Adrenal gland (tissue), 5 donors: ENCODE data around the gene TRMT1.

Experiments used
- CTCF ChIP-seq, 6 experiments: fragments of 450-650 bp in 4 of 6; fragments of 200-600 bp in 2 of 6; sonication (generic) in 1 of 6; IDR thresholded peaks; 1 replicate in 5 of 6; 2 replicates in 1 of 6; pipeline versions ENCODE4 v1.5.1 to v1.8.0; 2016 to 2021; ENCODE audit warnings: antibody characterized with exemption in 6 of 6, mild to moderate bottlenecking in 2 of 6, moderate library complexity in 1 of 6
- POLR2A ChIP-seq, 2 donors: fragments of 450-650 bp; IDR thresholded peaks; one replicate each; pipeline ENCODE4 v1.6.1; 2017; ENCODE audit warnings: antibody characterized with exemption in 2 of 2, mild to moderate bottlenecking in 2 of 2, moderate library complexity in 1 of 2
- donor health status: DM: no; HTN: no; CAD: no.

- TF ChIP-seq CTCF (IDR thresholded peaks at IDR 0.05) (no peak), POLR2A (IDR thresholded peaks at IDR 0.05) (no peak)
These were observed 24.4 kb downstream of the TRMT1 start for GRCh38 chr19:13092158-13092543.
